PFSK-1 (cell line): ENCODE measurements around the gene SPATS1.

Source experiments
- FOXP2 ChIP-seq: optimal IDR thresholded peaks from 2 replicates; pipeline ENCODE3; 2011; ENCODE audit warnings: borderline replicate concordance, control low read depth, inconsistent platforms; ENCODE audit not compliant: insufficient read depth; ENCODE audit errors: extremely low read length, extremely low read depth
- POLR2AphosphoS5 ChIP-seq: IDR thresholded peaks from 2 replicates; pipeline ENCODE4 v1.6.1; 2012; ENCODE audit warnings: low read depth, mild to moderate bottlenecking, control low read depth, low read length, moderate library complexity
- REST ChIP-seq, 2 experiments: IDR thresholded peaks; 2 replicates each; pipeline versions ENCODE4 v1.6.1 to v1.8.0; 2011 to 2012; ENCODE audit warnings: low read depth in 2 of 2, low read length in 2 of 2, control low read depth in 1 of 2, inconsistent platforms in 1 of 2, mild to moderate bottlenecking in 1 of 2, moderate library complexity in 1 of 2; ENCODE audit not compliant: insufficient read depth in 1 of 2
- SIN3A ChIP-seq: IDR thresholded peaks from 2 replicates; pipeline ENCODE4 v1.6.1; 2012; ENCODE audit warnings: mild to moderate bottlenecking, low read length, moderate library complexity, borderline replicate concordance; ENCODE audit not compliant: insufficient read depth
- TAF1 ChIP-seq: IDR thresholded peaks from 2 replicates; pipeline ENCODE4 v1.6.1; 2012; ENCODE audit warnings: low read length, control low read depth, borderline replicate concordance; ENCODE audit not compliant: insufficient read depth

SPATS1 gene

DNA sequence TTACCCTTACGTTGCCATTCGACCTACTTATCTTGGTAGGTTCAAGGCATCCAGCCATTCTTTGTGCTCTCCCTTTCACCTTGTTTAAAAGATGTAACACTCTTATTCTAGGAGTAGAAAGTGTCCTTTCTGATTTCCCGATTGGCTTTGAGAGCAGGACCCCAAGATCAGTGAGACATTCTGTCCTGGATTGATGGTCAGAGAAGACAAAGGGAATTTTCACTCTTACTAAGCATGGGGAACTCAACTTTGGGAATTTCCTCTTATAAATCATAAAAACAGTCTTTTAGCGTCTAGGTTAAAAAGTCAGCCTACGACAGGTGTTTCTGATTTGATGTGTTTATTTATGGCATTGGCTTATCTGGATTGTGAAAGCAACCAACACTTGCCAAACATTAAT, 26.5 kb upstream of the SPATS1 start:
- TF ChIP-seq POLR2AphosphoS5 (no peak), FOXP2 (no peak), SIN3A (no peak), TAF1 (no peak), REST (IDR thresholded peaks at IDR 0.05; ENCODE audit: insufficient read depth in 1 of 2, low read depth in 2 of 2, low read length in 2 of 2) (no peak)

DNA sequence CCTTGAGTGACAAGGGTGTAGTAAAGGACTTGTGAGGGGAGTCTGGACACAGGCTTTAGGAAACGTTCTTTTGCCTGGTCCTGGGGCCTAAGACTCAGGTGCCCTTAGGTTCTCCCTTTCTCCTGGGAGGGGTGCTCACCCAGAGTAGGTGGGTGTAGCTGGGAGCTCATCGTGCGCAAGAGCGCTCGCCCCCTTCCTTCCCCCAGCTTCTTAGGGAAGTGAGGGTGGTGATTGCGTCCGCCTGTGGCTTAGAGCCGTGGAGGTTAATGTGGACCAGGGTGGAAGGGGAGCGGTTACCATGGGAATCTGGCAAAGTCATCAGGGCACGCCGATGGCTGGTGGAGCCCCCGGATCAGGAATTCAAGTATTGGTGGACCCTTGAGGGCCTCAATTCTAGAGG, 26.0 kb upstream of the SPATS1 start:
- no peak for TF ChIP-seq FOXP2
- TF ChIP-seq POLR2AphosphoS5: no peak
- no peak for TF ChIP-seq TAF1
- no peak for TF ChIP-seq SIN3A
- TF ChIP-seq REST (IDR thresholded peaks at IDR 0.05; ENCODE audit: insufficient read depth in 1 of 2, low read depth in 2 of 2, low read length in 2 of 2): no peak

GRCh38 chr6:44321210-44321609, 21.2 kb upstream of the SPATS1 start:
- TF ChIP-seq FOXP2 (no peak), REST (IDR thresholded peaks at IDR 0.05; ENCODE audit: insufficient read depth in 1 of 2, low read depth in 2 of 2, low read length in 2 of 2) (no peak), POLR2AphosphoS5 (no peak), SIN3A (no peak), TAF1 (no peak)

DNA sequence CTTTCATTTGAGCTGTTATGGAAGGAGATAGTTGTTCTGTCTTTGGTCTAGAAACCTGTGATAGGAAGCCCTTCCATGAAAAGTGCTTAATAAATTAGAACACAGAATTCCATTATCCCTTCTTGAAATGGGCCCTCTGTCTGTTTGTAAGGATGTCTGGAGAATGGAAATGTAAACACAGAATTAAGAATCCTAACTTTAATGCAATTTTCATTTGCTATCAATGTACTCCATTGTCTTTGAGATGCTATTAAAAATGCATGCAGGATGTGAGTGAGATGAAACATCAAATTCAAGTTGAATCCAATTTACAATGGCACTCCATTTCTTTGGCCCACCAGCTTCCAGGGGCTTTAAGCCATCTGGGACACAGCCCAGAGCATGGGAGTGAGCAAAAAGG, 15.4 kb upstream of the SPATS1 start:
- TF ChIP-seq SIN3A (no peak), POLR2AphosphoS5 (no peak), TAF1 (no peak), REST (IDR thresholded peaks at IDR 0.05; ENCODE audit: insufficient read depth in 1 of 2, low read depth in 2 of 2, low read length in 2 of 2) (no peak), FOXP2 (no peak)

GRCh38 chr6:44327760-44328159, 14.7 kb upstream of the SPATS1 start:
- TF ChIP-seq SIN3A: no peak
- no peak for TF ChIP-seq FOXP2
- TF ChIP-seq TAF1: no peak
- no peak for TF ChIP-seq REST (IDR thresholded peaks at IDR 0.05; ENCODE audit: insufficient read depth in 1 of 2, low read depth in 2 of 2, low read length in 2 of 2)
- no peak for TF ChIP-seq POLR2AphosphoS5
